ENCODE results near the gene PIAS4. TPM values are rescaled to one million over a fixed set of nuclear protein-coding genes. Genes with fewer than 3 reads are reported as not detected.

Gene PIAS4
- total and polyA plus RNA-seq, 9 of the 15 experiments (the other 6 are each of a cell fraction or from before 2014, with no cell fraction given), result 0.27 to 34.9 (median 14.4) TPM

DNA sequence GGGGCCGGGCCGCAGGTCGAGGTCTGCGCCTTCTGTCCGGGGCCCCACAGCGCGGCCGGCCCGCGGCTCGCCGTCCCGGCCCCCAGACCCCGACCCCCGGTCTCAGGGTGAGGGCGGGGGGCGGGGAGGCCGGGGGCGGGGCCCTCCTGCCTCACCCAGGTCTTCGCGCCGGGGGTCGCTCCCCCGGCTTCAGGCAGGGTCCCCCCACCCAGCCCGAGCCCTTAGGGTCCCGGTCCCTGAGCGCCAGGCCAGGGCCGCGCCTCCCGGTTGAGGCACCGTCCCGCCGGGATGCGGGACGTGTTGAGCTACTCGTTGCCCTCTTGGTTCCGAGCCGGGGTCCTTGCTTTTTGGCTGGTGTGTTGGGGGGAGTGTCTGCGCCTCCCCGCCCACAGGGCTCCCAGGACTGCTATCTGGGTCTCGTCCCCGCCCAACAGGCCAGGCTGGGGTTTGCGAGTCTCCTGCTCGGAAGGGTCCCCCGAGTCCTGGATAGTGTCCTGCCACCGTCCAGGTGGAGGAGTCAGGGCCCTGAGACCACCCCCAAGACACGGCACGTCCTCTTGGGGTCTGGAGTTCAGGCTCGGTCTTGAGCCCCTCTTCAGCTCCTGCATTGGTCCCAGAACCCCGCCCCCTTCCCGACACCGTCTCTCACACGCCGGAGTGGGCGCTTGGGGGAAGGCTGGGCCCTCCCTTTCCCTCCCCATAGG lies 452 bp downstream of the PIAS4 start:
- CTCF ChIA-PET (ENCODE audit: low intra/inter-chr PET ratio), result interaction anchor here (0.7 kb wide), 1 partner anchor 156 kb away, joined by 3 read pairs; no protein-coding TSS in a partner anchor
- in situ Hi-C loops (cut with MboI), result no loop called here
- intact Hi-C loops (cut with micrococcal nuclease), result loop anchor here (2.0 to 5.0 kb wide), 2 partner anchors 37 to 59 kb away; partner anchors contain the start of genes DAPK3 and ZBTB7A
- Histone ChIP-seq H3K79me2 (ENCODE audit: control insufficient read depth, insufficient read depth, low read length) (peaks cover 42% of the 10 kb centered on the region), H3K9me1 (ENCODE audit: control insufficient read depth, insufficient read depth, low read length) (no peaks in the 10 kb centered on the region), H3K9ac (ENCODE audit: insufficient read depth in 1 of 2, low read depth in 2 of 2, low read length in 2 of 2) (peak overlapping the region; percentile 79 to 94), H3K4me3 (peak overlapping the region; percentile 90), H3K4me2 (ENCODE audit: insufficient read depth, low read length) (peak overlapping the region; percentile 96), H4K20me1 (replicated peaks; ENCODE audit: control insufficient read depth, insufficient read depth, low read length) (peaks cover 20% of the 10 kb centered on the region), H2AFZ (ENCODE audit: low read depth, low read length) (peak overlapping the region; percentile 68; the same call in 1 of the 2 replicates), H3K27me3 (ENCODE audit: control insufficient read depth in 2 of 2, insufficient read depth in 2 of 2, low read length in 2 of 2) (no peaks in the 10 kb centered on the region), H3K36me3 (ENCODE audit: control insufficient read depth, insufficient read depth, low read length) (peaks cover 22% of the 10 kb centered on the region; the same call in 1 of the 3 replicates), H3K4me1 (replicated peaks in 1 of 2; ENCODE audit: control insufficient read depth in 2 of 2, insufficient read depth in 2 of 2, low read length in 2 of 2) (peaks cover 22 to 60% of the 10 kb centered on the region in 2 experiments; a peak in 4 of 5 replicates), H3K27ac (ENCODE audit: extremely low read depth, low read depth, low read length) (peak overlapping the region; percentile 69; the same call in 2 of the 3 replicates), H3K9me3 (replicated peaks; ENCODE audit: control insufficient read depth, insufficient read depth, low read depth, low read length) (no peaks in the 10 kb centered on the region)
- no TSS peak for BruUV-seq (replicated peaks)
- ATAC-seq (peak; percentile 23; the same call in 1 of the 3 replicates), FAIRE-seq (peak; percentile 40), DNase-seq (ENCODE audit: extremely low read depth in 1 of 4, low spot score in 3 of 4) (peak; percentile 42 to 75 (median 68))
- POLR2A ChIA-PET, result interaction anchor here (0.7 to 2.7 kb wide), 4 partner anchors 9 to 23 kb away, joined by 5 to 9 read pairs (median 5); partner anchors contain the start of gene EEF2
- WGBS (ENCODE audit: insufficient coverage, low coverage, missing lambda C conversion rate), result 2% methylated on average over 24 of the region's 55 CpGs
- peak in 1 of 2 experiments; percentile 75; a peak in 1 of 4 replicates for TF ChIP-seq SIN3A (IDR thresholded peaks at IDR 0.05; ENCODE audit: borderline replicate concordance in 2 of 2, control insufficient read depth in 1 of 2, low read depth in 2 of 2, low read length in 2 of 2)
- no peak for TF ChIP-seq DMBX1 (CRISPR knock-in tag; IDR thresholded peaks at IDR 0.05; ENCODE audit: borderline replicate concordance)
- no peak for TF ChIP-seq ZNF197 (CRISPR knock-in tag; IDR thresholded peaks at IDR 0.05; ENCODE audit: low read depth)
- peak; percentile 25; the same call in 1 of the 2 replicates for TF ChIP-seq ZNF431 (CRISPR knock-in tag; IDR thresholded peaks at IDR 0.05)
- TF ChIP-seq CHD1 (IDR thresholded peaks at IDR 0.05; ENCODE audit: low read length), result peak; percentile 86
- TF ChIP-seq EGR1 (conservative IDR thresholded peaks at IDR 0.05), result no peak
- TF ChIP-seq SP1 (CRISPR knock-in tag; IDR thresholded peaks at IDR 0.05), result no peak
- TF ChIP-seq MECOM (CRISPR knock-in tag; IDR thresholded peaks at IDR 0.05), result no peak
- TF ChIP-seq SMAD3 (CRISPR knock-in tag; conservative IDR thresholded peaks at IDR 0.05), result no peak
- TF ChIP-seq FIP1L1 (IDR thresholded peaks at IDR 0.05; ENCODE audit: low read depth, low read length, poor library complexity, severe bottlenecking), result peak; percentile 17
- no peak for TF ChIP-seq CC2D1A (IDR thresholded peaks at IDR 0.05)
- no peak for TF ChIP-seq ZNF75A (CRISPR knock-in tag; IDR thresholded peaks at IDR 0.05)
- no peak for TF ChIP-seq BCOR (IDR thresholded peaks at IDR 0.05)
- peak in 1 of 2 experiments; percentile 47; a peak in 1 of 4 replicates for TF ChIP-seq HDAC1 (IDR thresholded peaks at IDR 0.05)
- TF ChIP-seq, protein P1, sequence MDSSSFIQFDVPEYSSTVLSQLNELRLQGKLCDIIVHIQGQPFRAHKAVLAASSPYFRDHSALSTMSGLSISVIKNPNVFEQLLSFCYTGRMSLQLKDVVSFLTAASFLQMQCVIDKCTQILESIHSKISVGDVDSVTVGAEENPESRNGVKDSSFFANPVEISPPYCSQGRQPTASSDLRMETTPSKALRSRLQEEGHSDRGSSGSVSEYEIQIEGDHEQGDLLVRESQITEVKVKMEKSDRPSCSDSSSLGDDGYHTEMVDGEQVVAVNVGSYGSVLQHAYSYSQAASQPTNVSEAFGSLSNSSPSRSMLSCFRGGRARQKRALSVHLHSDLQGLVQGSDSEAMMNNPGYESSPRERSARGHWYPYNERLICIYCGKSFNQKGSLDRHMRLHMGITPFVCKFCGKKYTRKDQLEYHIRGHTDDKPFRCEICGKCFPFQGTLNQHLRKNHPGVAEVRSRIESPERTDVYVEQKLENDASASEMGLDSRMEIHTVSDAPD (CRISPR knock-in tag; IDR thresholded peaks at IDR 0.05), result no peak
- TF ChIP-seq, protein P2, sequence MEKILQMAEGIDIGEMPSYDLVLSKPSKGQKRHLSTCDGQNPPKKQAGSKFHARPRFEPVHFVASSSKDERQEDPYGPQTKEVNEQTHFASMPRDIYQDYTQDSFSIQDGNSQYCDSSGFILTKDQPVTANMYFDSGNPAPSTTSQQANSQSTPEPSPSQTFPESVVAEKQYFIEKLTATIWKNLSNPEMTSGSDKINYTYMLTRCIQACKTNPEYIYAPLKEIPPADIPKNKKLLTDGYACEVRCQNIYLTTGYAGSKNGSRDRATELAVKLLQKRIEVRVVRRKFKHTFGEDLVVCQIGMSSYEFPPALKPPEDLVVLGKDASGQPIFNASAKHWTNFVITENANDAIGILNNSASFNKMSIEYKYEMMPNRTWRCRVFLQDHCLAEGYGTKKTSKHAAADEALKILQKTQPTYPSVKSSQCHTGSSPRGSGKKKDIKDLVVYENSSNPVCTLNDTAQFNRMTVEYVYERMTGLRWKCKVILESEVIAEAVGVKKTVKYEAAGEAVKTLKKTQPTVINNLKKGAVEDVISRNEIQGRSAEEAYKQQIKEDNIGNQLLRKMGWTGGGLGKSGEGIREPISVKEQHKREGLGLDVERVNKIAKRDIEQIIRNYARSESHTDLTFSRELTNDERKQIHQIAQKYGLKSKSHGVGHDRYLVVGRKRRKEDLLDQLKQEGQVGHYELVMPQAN (IDR thresholded peaks at IDR 0.05; ENCODE audit: borderline replicate concordance), result 0 out of 2 replicates have a peak, but pooled peaks have one; percentile 38
- TF ChIP-seq, protein P3, sequence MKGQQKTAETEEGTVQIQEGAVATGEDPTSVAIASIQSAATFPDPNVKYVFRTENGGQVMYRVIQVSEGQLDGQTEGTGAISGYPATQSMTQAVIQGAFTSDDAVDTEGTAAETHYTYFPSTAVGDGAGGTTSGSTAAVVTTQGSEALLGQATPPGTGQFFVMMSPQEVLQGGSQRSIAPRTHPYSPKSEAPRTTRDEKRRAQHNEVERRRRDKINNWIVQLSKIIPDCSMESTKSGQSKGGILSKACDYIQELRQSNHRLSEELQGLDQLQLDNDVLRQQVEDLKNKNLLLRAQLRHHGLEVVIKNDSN (CRISPR knock-in tag; IDR thresholded peaks at IDR 0.05), result peak; percentile 41; the same call in 1 of the 2 replicates
- TF ChIP-seq SIN3B (IDR thresholded peaks at IDR 0.05; ENCODE audit: low read depth), result no peak
